Esophagus squamous epithelium (tissue), 5 donors: ENCODE results near the gene USB1. TPM values are rescaled to one million over a fixed set of nuclear protein-coding genes. Genes with fewer than 3 reads are reported as not detected.

Source experiments
- DNase-seq: peaks from one replicate; lab custom pipeline; 2025; lab: John Stamatoyannopoulos, UW
- H3K27ac ChIP-seq, 4 donors: fragments of 200-600 bp; sonication (generic); one replicate each; pipeline ENCODE4 v1.5.1; 2016 to 2019; ENCODE audit warnings: mild to moderate bottlenecking in 1 of 4
- H3K27me3 ChIP-seq, 4 donors: fragments of 200-600 bp; sonication (generic); 1 replicate in 3 of 4; 2 replicates in 1 of 4; pipeline versions ENCODE4 v1.5.1 to v1.6.0; 2017 to 2021; ENCODE audit warnings: antibody characterized with exemption in 1 of 4
- H3K36me3 ChIP-seq, 3 donors: fragments of 200-600 bp; sonication (generic); one replicate each; pipeline ENCODE4 v1.5.1; 2016 to 2019
- H3K4me1 ChIP-seq, 3 donors: fragments of 200-600 bp; sonication (generic); one replicate each; pipeline ENCODE4 v1.5.1; 2017 to 2019
- H3K4me3 ChIP-seq, 4 donors: fragments of 200-600 bp; sonication (generic); 1 replicate in 3 of 4; 2 replicates in 1 of 4; pipeline ENCODE4 v1.5.1; 2016 to 2019; ENCODE audit warnings: mild to moderate bottlenecking in 2 of 4, moderate library complexity in 1 of 4
- H3K9me3 ChIP-seq, 3 donors: fragments of 200-600 bp; sonication (generic); one replicate each; pipeline ENCODE4 v1.5.1; 2016 to 2019
- POLR2A ChIP-seq, 4 donors: fragments of 450-650 bp; IDR thresholded peaks; one replicate each; pipeline ENCODE4 v1.6.1; 2017; ENCODE audit warnings: antibody characterized with exemption in 4 of 4, mild to moderate bottlenecking in 4 of 4, moderate library complexity in 3 of 4
- WGBS, 2 donors: methylation state at CpG; one replicate each; pipeline ENCODE4 v1.1.5; 2018; 5-methylcytosine and 5-hydroxymethylcytosine counted together
- intact Hi-C: fragments of 100-400 bp; cut with DNase I; formaldehyde crosslinking; loops from one replicate; pipeline ENCODE4 v1.15.0; 2022
- total RNA-seq, 4 donors: library from RNA; depleted of rRNA; stranded (reverse); fragments of >200 nt; gene quantifications; one replicate each; pipeline ENCODE4 v1.1.0, GENCODE V29; 2016
- TF ChIP-seq, protein P1 (sequence below), 6 experiments: fragments of 450-650 bp in 4 of 6; fragments of 200-600 bp in 2 of 6; sonication (generic) in 2 of 6; IDR thresholded peaks; one replicate each; pipeline ENCODE4 v1.5.1; 2016 to 2019; ENCODE audit warnings: antibody characterized with exemption in 6 of 6, mild to moderate bottlenecking in 4 of 6, moderate library complexity in 4 of 6
- donor health status: DM: yes; HTN: yes; CAD: no.

The USB1 gene
- total RNA-seq, 4 donors from 2014 or later: 11.2 to 23.9 (median 18.6) TPM

DNA sequence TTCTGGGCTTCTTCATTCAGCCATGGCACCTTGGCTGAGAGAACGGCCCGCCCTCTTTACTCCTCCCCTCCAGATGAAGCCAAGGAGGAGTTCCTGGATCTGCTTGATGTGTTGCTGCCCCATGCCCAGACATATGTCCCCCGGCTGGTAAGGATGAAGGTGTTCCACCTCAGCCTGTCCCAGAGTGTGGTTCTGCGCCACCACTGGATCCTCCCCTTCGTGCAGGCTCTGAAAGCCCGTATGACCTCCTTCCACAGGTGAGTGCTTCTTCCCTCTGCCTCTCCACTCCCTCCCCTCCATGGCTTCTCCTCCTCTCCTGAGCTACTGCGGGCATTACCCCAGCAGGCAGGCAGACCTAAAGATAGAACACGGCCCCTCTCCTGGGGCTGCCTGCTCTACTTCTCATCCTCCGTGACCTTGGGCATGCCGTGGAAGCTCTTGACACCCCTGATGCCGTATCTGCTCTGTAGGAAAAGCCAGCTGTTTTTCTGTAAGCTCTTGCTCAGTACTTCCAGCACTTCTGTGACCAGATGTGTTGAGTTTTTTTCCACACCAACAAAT, 8.7 kb downstream of the USB1 start:
- 91 to 94% methylated on average over 11 of the region's 11 CpGs for WGBS, 2 donors
- no peak overlapping the region for H3K27ac ChIP-seq
- DNase-seq: no peak
- peaks cover 7 to 64% (median 9%) of the 10 kb centered on the region in 3 donors for H3K36me3 ChIP-seq
- TF ChIP-seq, protein P1, sequence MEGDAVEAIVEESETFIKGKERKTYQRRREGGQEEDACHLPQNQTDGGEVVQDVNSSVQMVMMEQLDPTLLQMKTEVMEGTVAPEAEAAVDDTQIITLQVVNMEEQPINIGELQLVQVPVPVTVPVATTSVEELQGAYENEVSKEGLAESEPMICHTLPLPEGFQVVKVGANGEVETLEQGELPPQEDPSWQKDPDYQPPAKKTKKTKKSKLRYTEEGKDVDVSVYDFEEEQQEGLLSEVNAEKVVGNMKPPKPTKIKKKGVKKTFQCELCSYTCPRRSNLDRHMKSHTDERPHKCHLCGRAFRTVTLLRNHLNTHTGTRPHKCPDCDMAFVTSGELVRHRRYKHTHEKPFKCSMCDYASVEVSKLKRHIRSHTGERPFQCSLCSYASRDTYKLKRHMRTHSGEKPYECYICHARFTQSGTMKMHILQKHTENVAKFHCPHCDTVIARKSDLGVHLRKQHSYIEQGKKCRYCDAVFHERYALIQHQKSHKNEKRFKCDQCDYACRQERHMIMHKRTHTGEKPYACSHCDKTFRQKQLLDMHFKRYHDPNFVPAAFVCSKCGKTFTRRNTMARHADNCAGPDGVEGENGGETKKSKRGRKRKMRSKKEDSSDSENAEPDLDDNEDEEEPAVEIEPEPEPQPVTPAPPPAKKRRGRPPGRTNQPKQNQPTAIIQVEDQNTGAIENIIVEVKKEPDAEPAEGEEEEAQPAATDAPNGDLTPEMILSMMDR (IDR thresholded peaks at IDR 0.05): no peak
- TF ChIP-seq POLR2A (IDR thresholded peaks at IDR 0.05): no peak
- no peaks in the 10 kb centered on the region for H3K9me3 ChIP-seq
- no peaks in the 10 kb centered on the region for H3K27me3 ChIP-seq
- intact Hi-C loops: no loop called here
- H3K4me3 ChIP-seq: no peak overlapping the region
- peaks cover 0 to 3% (median 2%) of the 10 kb centered on the region in 3 donors for H3K4me1 ChIP-seq

DNA sequence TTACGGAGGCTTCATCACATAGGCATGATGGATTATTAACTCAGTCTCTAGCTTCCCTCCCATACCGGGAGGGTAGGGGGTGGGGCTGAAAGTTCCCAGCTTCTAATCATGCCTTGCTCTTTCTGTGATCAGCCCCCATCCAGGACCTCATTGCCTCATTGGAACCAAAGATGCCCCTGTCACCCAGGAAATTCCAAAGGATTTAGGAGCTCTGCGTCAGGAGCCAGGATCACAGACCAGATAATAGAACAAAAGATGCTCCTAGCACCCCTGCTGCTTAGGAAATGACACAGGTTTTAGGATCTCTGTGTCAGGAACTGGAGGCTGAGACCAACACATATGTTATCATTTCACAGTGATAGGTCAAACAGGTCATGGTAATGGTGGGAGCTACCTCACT, 9.7 kb downstream of the USB1 start:
- Histone ChIP-seq H3K9me3 (no peaks in the 10 kb centered on the region), H3K4me1 (no peaks in the 10 kb centered on the region), H3K27ac (no peak overlapping the region), H3K4me3 (no peak overlapping the region), H3K27me3 (no peaks in the 10 kb centered on the region), H3K36me3 (peaks cover 7 to 67% (median 9%) of the 10 kb centered on the region in 3 donors)
- no peak for TF ChIP-seq POLR2A (IDR thresholded peaks at IDR 0.05)
- TF ChIP-seq, protein P1 (IDR thresholded peaks at IDR 0.05): no peak
- intact Hi-C loops: no loop called here
- DNase-seq: no peak
- 83 to 90% methylated on average over 2 of the region's 3 CpGs for WGBS, 2 donors

DNA sequence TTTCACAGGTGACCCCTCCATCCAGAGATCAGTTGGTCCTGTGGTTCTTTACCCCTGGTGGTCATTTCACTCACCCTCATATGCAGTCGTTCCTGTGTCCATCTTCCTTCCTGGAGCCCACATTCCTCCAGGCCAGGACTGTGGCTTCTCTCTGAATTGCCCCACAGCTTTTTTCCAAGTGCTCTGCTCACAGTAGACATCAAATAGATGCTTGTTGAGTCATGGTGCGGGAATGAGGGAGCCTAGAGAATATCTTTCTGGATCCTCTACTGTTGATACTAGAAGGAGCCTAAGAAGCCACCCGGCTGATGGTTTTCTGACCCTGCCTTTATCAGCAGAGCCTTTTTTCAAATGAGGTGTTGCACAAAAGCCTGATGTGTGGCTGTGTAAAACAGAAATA, 10.4 kb downstream of the USB1 start:
- H3K27me3 ChIP-seq: no peaks in the 10 kb centered on the region
- H3K4me3 ChIP-seq: no peak overlapping the region
- no peaks in the 10 kb centered on the region for H3K9me3 ChIP-seq
- no peak for DNase-seq
- H3K27ac ChIP-seq: no peak overlapping the region
- H3K36me3 ChIP-seq: peaks cover 7 to 60% (median 9%) of the 10 kb centered on the region in 3 donors
- H3K4me1 ChIP-seq: no peaks in the 10 kb centered on the region
- intact Hi-C loops: no loop called here
- WGBS, 2 donors: 74 to 87% methylated on average over 3 of the region's 3 CpGs
- no peak for TF ChIP-seq POLR2A (IDR thresholded peaks at IDR 0.05)
- TF ChIP-seq, protein P1 (IDR thresholded peaks at IDR 0.05): no peak

DNA sequence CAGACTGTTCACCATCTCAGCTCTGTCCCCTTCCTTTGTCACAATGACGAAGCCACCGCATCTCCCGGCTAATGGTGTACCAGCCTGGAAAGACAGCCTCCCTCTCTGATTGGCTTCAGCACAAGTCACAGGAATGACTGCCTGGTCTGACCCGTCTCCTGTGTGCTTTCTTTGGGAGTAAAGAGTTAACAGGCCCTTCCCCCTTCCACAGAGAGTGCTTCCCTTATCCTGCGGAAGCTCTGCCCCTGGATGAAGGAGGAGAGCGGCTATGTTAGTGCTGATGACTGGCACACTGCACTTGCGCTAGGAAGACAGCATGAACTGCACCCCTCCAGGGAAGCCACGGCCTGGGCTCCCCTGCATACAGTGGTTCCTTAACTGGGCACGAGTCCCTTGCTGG, 11.3 kb downstream of the USB1 start:
- WGBS, 2 donors: 88 to 90% methylated on average over 5 to 7 of the region's 9 CpGs
- intact Hi-C loops: no loop called here
- Histone ChIP-seq H3K9me3 (no peaks in the 10 kb centered on the region), H3K4me3 (no peak overlapping the region), H3K27me3 (no peaks in the 10 kb centered on the region), H3K36me3 (peaks cover 7 to 61% (median 9%) of the 10 kb centered on the region in 3 donors), H3K27ac (no peak overlapping the region), H3K4me1 (no peaks in the 10 kb centered on the region)
- DNase-seq: no peak
- TF ChIP-seq, protein P1 (IDR thresholded peaks at IDR 0.05): no peak
- no peak for TF ChIP-seq POLR2A (IDR thresholded peaks at IDR 0.05)

DNA sequence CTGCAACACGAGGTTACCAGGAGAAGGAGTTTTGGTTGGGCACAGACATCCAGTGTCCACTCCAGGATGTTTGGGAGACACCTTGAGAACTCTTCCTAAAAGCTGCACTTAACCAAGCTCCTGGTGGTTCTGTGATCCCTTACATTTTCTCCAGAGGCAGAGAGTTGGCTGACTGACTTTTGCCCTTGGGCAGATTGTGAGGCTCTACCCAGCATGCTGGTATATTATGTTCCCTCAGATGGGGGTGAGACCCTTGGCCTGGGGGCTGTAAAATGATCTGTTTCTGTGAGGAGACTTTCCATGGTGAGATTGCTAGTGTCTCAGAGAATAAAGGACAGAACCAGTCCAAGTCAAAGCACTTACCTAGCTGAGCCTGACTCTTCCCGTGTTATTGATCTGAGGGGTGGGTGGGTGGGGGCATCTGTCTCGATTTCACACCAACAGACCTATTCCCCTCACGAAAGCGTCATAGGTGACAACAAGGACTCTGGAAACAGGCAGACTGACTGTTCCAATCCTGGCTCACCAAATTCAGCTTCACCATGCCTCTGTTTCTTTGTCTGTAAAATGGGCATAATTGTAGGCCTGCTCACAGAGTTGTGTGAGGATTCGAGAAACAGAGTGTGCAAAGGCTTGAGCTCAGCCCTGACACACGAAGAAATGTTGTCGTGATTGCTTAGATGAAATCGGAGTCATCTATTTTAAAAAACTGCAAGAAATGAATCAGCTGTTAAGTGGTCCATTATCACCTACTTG, 12.2 kb downstream of the USB1 start:
- Histone ChIP-seq H3K9me3 (no peaks in the 10 kb centered on the region), H3K4me3 (no peak overlapping the region), H3K4me1 (no peaks in the 10 kb centered on the region), H3K27ac (no peak overlapping the region), H3K27me3 (no peaks in the 10 kb centered on the region), H3K36me3 (peaks cover 8 to 66% (median 10%) of the 10 kb centered on the region in 3 donors)
- 85 to 86% methylated on average over 9 of the region's 9 CpGs for WGBS, 2 donors
- no peak for TF ChIP-seq POLR2A (IDR thresholded peaks at IDR 0.05)
- TF ChIP-seq, protein P1 (IDR thresholded peaks at IDR 0.05): no peak
- intact Hi-C loops: no loop called here
- DNase-seq: no peak
